ENCODE data around the gene AIM2.
"Not testable (repeated sequence)": the region's sequence is repeated elsewhere in the genome, so short reads cannot be mapped to it uniquely, and the experiment has no call there.

The AIM2 gene

DNA sequence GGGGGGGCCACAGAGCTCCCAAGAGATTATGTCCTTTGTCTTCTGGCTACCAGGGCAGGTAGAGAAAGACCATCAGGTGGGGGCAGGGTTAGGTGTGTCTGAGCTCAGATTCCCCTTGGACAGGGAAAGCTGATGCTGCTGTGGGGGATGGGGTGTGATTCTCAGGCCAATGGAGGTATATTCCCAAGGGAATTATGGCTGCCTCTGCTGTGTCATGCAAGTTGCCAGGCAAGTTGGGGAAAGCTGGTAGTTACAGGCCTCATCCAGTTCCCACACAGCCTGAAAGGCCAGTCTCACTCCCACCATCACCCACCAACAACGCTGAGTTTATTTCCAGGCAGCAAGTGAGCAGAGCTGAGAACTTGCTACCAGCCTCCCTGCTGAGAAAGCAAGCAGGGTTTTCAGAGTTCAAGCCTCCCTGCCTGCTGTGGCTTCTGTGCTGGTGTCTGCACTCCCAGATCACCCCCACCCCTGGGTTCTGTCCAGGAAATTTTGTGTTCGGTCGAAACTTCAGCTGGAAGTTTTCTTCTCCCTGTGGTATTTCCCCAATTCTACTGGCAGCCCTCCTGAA is 45.6 kb downstream of the AIM2 start:
- TF ChIP-seq, protein P1, sequence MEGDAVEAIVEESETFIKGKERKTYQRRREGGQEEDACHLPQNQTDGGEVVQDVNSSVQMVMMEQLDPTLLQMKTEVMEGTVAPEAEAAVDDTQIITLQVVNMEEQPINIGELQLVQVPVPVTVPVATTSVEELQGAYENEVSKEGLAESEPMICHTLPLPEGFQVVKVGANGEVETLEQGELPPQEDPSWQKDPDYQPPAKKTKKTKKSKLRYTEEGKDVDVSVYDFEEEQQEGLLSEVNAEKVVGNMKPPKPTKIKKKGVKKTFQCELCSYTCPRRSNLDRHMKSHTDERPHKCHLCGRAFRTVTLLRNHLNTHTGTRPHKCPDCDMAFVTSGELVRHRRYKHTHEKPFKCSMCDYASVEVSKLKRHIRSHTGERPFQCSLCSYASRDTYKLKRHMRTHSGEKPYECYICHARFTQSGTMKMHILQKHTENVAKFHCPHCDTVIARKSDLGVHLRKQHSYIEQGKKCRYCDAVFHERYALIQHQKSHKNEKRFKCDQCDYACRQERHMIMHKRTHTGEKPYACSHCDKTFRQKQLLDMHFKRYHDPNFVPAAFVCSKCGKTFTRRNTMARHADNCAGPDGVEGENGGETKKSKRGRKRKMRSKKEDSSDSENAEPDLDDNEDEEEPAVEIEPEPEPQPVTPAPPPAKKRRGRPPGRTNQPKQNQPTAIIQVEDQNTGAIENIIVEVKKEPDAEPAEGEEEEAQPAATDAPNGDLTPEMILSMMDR (conservative IDR thresholded peaks at IDR 0.05), result no peak
- H3K27ac ChIP-seq, result no peak overlapping the region

DNA sequence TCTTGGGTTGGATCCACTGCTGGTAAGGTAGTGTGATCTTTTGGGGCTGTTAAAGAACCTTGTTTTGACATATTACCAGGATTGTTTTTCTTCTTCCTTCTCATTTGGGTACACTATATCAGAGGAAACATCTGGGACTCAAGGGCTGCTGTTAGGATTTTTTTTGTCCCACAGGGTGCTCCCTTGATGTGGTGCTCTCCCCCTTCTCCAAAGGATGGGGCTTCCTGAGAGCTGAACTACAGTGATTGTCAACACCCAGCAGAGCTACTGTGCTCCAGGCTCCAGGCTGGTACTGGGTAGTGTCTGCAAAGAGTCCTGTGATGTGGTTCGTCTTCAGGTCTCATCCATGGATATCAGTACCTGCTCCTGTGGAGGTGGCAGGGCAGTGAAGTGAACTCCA is 46.3 kb downstream of the AIM2 start:
- TF ChIP-seq, protein P1 (conservative IDR thresholded peaks at IDR 0.05), result no peak
- H3K27ac ChIP-seq, result no peak overlapping the region

DNA sequence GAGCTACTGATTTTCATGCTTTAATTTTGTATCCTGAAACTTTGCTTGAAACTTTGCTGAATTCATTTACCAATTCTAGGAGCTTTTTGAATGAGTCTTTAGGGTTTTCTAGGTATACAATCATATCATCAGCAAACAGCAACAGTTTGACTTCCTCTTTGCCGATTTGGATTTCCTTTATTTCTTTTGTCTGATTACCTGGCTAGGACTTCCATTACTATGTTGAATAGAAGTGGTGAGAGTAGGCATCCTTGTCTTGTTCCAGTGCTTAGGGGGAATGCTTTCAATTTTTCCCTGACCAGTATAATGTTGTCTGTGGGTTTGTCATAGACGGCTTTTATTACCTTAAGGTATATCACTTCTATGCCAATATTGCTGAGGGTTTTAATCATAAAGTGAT is 49.7 kb downstream of the AIM2 start:
- H3K27ac ChIP-seq, result not testable (repeated sequence)

DNA sequence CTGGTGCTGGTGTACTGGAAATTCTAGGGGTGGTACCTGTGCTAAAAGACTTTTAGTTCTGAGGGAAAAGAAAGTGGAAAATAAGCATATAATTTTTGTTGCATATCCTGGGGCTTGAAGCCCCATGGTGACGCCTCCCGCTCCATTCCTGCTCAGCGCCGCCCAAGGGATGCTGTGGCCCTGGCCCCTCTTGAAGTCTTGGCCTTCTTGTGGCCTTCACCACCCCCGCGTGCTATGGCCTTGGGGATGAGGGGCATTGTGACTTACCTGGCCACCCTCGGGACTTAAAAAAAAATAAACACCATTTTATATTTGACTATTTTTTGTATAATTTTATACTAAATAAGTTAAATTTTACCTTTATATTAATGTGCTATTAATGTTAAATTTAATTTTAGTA is 51.5 kb downstream of the AIM2 start:
- no peak overlapping the region for H3K27ac ChIP-seq
- TF ChIP-seq, protein P1 (conservative IDR thresholded peaks at IDR 0.05), result no peak

DNA sequence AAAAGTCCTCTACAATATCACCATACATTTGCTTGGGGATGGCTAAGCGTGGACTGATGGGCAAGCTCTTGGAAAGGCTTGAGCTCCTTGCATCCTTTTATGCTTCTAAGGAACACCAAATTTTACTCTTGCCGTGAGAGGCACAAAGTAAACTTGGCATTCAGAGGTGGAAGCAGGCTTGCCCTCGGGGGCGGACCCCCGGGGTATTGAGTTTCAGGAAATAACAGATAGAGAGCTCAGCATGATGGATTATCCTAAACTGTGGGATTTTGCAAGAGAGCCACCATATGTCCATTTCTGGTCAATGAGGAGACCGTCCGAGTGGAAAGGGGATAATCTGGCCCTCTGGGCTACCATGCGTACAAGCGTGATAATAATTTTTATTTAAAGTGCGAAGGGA is 52.8 kb downstream of the AIM2 start:
- TF ChIP-seq, protein P1 (conservative IDR thresholded peaks at IDR 0.05), result no peak

DNA sequence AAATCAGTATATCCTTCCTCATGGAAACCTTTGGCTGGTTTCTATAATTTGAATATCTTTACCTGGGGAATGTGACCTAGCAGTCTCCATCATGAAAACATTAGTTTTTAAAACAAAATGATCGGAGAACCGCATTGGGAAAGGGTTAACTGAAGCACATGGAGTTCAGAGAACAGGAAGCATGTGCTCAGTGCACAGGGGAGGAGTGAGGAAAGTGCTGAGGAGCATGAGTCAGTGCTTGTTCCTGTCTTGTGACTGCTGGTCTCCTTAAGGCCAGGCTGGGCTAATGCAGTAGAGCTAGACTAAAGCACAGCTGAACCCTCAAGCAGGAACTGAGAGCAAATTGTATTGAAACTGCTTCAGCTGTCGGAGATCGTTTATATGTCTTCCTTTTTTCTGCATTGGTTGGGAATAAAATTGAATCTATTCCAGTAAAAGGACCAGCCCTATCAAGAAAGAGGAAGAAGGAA is 61.1 kb downstream of the AIM2 start:
- TF ChIP-seq, protein P1 (conservative IDR thresholded peaks at IDR 0.05), result no peak
- no peak overlapping the region for H3K27ac ChIP-seq

More for the DNA sequence above, 52.8 kb downstream of the AIM2 start:
- no peak overlapping the region for H3K27ac ChIP-seq

DNA sequence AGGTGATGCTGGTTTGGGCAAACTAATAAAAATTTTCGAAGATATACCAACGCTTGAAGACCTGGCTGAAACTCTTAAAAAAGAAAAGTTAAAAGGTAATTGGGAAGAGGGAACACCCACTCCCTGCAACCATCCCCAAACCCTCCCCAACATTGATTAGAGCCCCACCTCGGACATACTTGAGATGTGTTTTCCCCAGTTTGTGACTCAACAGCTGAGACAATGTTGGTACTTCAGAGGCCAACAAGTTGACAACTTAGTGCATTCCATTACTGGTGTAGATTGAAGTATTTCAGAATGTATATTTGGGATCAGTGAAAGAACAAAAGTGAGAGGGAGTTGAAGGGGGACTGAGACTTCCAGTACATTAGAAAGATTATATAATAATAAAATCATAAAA is 61.7 kb downstream of the AIM2 start:
- TF ChIP-seq, protein P1 (conservative IDR thresholded peaks at IDR 0.05), result no peak
- no peak overlapping the region for H3K27ac ChIP-seq

DNA sequence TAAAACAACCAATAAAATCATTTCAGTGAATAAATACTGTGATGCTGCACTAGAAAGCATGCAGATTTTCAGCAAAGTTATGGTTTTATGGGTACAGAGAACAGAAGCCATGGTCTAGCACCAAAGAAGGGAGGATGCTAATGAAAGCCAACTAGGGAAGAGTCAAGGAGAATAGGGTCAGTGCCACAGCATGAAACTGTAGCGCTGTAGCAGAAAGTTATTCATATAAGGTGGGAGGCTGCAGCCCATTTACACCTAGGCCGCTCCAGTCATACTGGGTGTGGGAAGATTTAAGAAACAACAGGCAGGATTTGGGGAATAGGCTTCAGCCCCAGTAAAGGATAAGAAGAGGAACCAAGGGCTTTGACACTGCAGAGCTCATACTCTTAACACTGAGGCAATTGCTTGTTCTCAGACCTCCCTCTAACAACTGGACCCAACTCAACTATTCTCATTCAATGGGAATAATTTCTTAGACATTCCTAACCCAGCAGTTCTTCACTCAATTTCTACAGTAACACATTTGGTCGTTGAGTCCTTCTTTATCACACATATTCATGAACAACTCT is 62.5 kb downstream of the AIM2 start:
- TF ChIP-seq, protein P1 (conservative IDR thresholded peaks at IDR 0.05), result no peak
- no peak overlapping the region for H3K27ac ChIP-seq

Data from VCaP (cell line).